Glutamatergic neuron (in vitro differentiated cells): ENCODE measurements around the gene ANP32B. TPM values are rescaled to one million over a fixed set of nuclear protein-coding genes. Genes with fewer than 3 reads are reported as not detected.

ENCODE experiments used
- DNase-seq: peaks from one replicate; pipeline ENCODE4 v3.0.0; 2022
- H3K27ac Mint-ChIP-seq: one replicate; pipeline ENCODE4 v1.8.0; 2020; ENCODE audit warnings: mild to moderate bottlenecking, mixed read lengths, inconsistent platforms; ENCODE audit not compliant: unreplicated experiment
- H3K27me3 Mint-ChIP-seq: one replicate; pipeline ENCODE4 v1.8.0; 2020; ENCODE audit warnings: mild to moderate bottlenecking, moderate library complexity, mixed read lengths, inconsistent platforms; ENCODE audit not compliant: unreplicated experiment
- H3K36me3 Mint-ChIP-seq: one replicate; pipeline ENCODE4 v1.8.0; 2020; ENCODE audit warnings: mild to moderate bottlenecking, mixed read lengths, inconsistent platforms; ENCODE audit not compliant: unreplicated experiment
- H3K4me1 Mint-ChIP-seq: one replicate; pipeline ENCODE4 v1.8.0; 2020; ENCODE audit warnings: mild to moderate bottlenecking, low read depth, mixed read lengths, inconsistent platforms; ENCODE audit not compliant: unreplicated experiment
- H3K4me3 Mint-ChIP-seq: one replicate; pipeline ENCODE4 v1.8.0; 2020; ENCODE audit warnings: mild to moderate bottlenecking, mixed read lengths, inconsistent platforms; ENCODE audit not compliant: unreplicated experiment
- H3K9me3 Mint-ChIP-seq: one replicate; pipeline ENCODE4 v1.8.0; 2020; ENCODE audit warnings: mild to moderate bottlenecking, moderate library complexity, mixed read lengths, inconsistent platforms; ENCODE audit not compliant: unreplicated experiment
- CTCF ChIP-seq: fragments of 200-600 bp; sonication (generic); IDR thresholded peaks from one replicate; pipeline ENCODE4 v1.5.0; 2021; ENCODE audit not compliant: partially characterized antibody, unreplicated experiment
- total RNA-seq: library from RNA; stranded (reverse); fragmentation: NEBNext Ultra II Directional; extraction: Animal tissue kit (Norgen Biotek cat#: 25700); gene quantifications from one replicate; pipeline ENCODE4 v1.2.1, GENCODE V29; 2021; ENCODE audit not compliant: unreplicated experiment

ANP32B gene
- total RNA-seq, 1 donor from 2014 or later, result 108 TPM

GRCh38 chr9:97962575-97962974, 20.6 kb upstream of the ANP32B start:
- no peak for TF ChIP-seq CTCF
- Mint-ChIP-seq H3K27me3 (no peaks in the 10 kb centered on the region), H3K27ac (no peak overlapping the region), H3K36me3 (peaks cover 3% of the 10 kb centered on the region), H3K9me3 (peaks cover 2% of the 10 kb centered on the region), H3K4me3 (no peak overlapping the region), H3K4me1 (peaks cover 6% of the 10 kb centered on the region)
- DNase-seq, result no peak

- DNase-seq, result no peak
- H3K27ac Mint-ChIP-seq, result no peak overlapping the region
- H3K4me1 Mint-ChIP-seq, result peaks cover 6% of the 10 kb centered on the region
- H3K9me3 Mint-ChIP-seq, result peaks cover 2% of the 10 kb centered on the region
- H3K4me3 Mint-ChIP-seq, result no peak overlapping the region
- H3K36me3 Mint-ChIP-seq, result peaks cover 3% of the 10 kb centered on the region
- no peak for TF ChIP-seq CTCF
- no peaks in the 10 kb centered on the region for H3K27me3 Mint-ChIP-seq
These were observed 19.9 kb upstream of the ANP32B start for GRCh38 chr9:97963232-97963631.

GRCh38 chr9:97964901-97965300, 18.2 kb upstream of the ANP32B start:
- Mint-ChIP-seq H3K4me3 (no peak overlapping the region), H3K27ac (no peak overlapping the region), H3K4me1 (peaks cover 8% of the 10 kb centered on the region), H3K36me3 (peaks cover 3% of the 10 kb centered on the region), H3K27me3 (no peaks in the 10 kb centered on the region), H3K9me3 (peaks cover 2% of the 10 kb centered on the region)
- no peak for DNase-seq
- TF ChIP-seq CTCF, result no peak

GRCh38 chr9:97966493-97966892, 16.6 kb upstream of the ANP32B start:
- H3K27ac Mint-ChIP-seq, result no peak overlapping the region
- no peaks in the 10 kb centered on the region for H3K27me3 Mint-ChIP-seq
- peaks cover 10% of the 10 kb centered on the region for H3K4me1 Mint-ChIP-seq
- no peak overlapping the region for H3K4me3 Mint-ChIP-seq
- H3K36me3 Mint-ChIP-seq, result peaks cover 3% of the 10 kb centered on the region
- peaks cover 3% of the 10 kb centered on the region for H3K9me3 Mint-ChIP-seq
- DNase-seq, result no peak
- TF ChIP-seq CTCF, result no peak

GRCh38 chr9:97969014-97969413, 14.1 kb upstream of the ANP32B start:
- peaks cover 4% of the 10 kb centered on the region for H3K27me3 Mint-ChIP-seq

More at GRCh38 chr9:97969014-97969413, 14.1 kb upstream of the ANP32B start:
- Mint-ChIP-seq H3K4me1 (peaks cover 10% of the 10 kb centered on the region), H3K36me3 (peaks cover 3% of the 10 kb centered on the region), H3K27ac (no peak overlapping the region), H3K9me3 (peaks cover 1% of the 10 kb centered on the region), H3K4me3 (no peak overlapping the region)
- no peak for DNase-seq
- TF ChIP-seq CTCF, result no peak
